ENCODE results near the gene COIL. TPM values are rescaled to one million over a fixed set of nuclear protein-coding genes. Genes with fewer than 3 reads are reported as not detected.

COIL gene
- total and polyA plus RNA-seq, 2 of the 13 experiments (the other 11 are each of a cell fraction or from before 2014, with no cell fraction given) = 8.1 to 29.4 TPM

- TF ChIP-seq GPBP1L1 (CRISPR knock-in tag; IDR thresholded peaks at IDR 0.05) = no peak
- no peak for TF ChIP-seq TCF7L2 (IDR thresholded peaks at IDR 0.05; ENCODE audit: low read depth, low read length)
- no peak for TF ChIP-seq GMEB2 (CRISPR knock-in tag; IDR thresholded peaks at IDR 0.05; ENCODE audit: low read depth)
- TF ChIP-seq ZSCAN29 (CRISPR knock-in tag; conservative IDR thresholded peaks at IDR 0.05) = no peak
- TF ChIP-seq DMTF1 (CRISPR knock-in tag; IDR thresholded peaks at IDR 0.05) = no peak
- TF ChIP-seq ZMAT3 (CRISPR knock-in tag; conservative IDR thresholded peaks at IDR 0.05) = 0 out of 2 replicates have a peak, but pooled peaks have one; percentile 67
- TF ChIP-seq NCOR1 (IDR thresholded peaks at IDR 0.05; ENCODE audit: borderline replicate concordance, low read length) = peak; percentile 55; the same call in 1 of the 2 replicates
- no peak for TF ChIP-seq STAT6 (CRISPR knock-in tag; IDR thresholded peaks at IDR 0.05; ENCODE audit: borderline replicate concordance)
- TF ChIP-seq HNRNPL (IDR thresholded peaks at IDR 0.05; ENCODE audit: low read depth, low read length) = no peak
- no peak for TF ChIP-seq ZBTB4 (CRISPR knock-in tag; IDR thresholded peaks at IDR 0.05; ENCODE audit: borderline replicate concordance)
- peak; percentile 74 for TF ChIP-seq SPEN (CRISPR knock-in tag; IDR thresholded peaks at IDR 0.05; ENCODE audit: low read depth)
- no peak for TF ChIP-seq RARG (CRISPR knock-in tag; IDR thresholded peaks at IDR 0.05; ENCODE audit: low read depth)
- no peak for TF ChIP-seq BRCA1 (CRISPR knock-in tag; IDR thresholded peaks at IDR 0.05)
- no peak for TF ChIP-seq ZNF431 (CRISPR knock-in tag; IDR thresholded peaks at IDR 0.05; ENCODE audit: borderline replicate concordance, low read depth)
- TF ChIP-seq NPAS2 (CRISPR knock-in tag; IDR thresholded peaks at IDR 0.05; ENCODE audit: borderline replicate concordance) = no peak
- TF ChIP-seq ZNF616 (CRISPR knock-in tag; IDR thresholded peaks at IDR 0.05; ENCODE audit: low read depth) = no peak
- TF ChIP-seq PTBP1 (IDR thresholded peaks at IDR 0.05; ENCODE audit: low read depth, low read length, poor library complexity, severe bottlenecking) = no peak
Observed at GRCh38 chr17:56909742-56910508, 50.9 kb downstream of the COIL start (continued).
